A673 (cell line): ENCODE measurements around the gene XDH. TPM values are rescaled to one million over a fixed set of nuclear protein-coding genes. Genes with fewer than 3 reads are reported as not detected.

Experiments
- BruUV-seq: library from RNA; stranded (reverse); fragments of 400-500 nt; replicated peaks from 2 replicates; lab custom pipeline; 2021; lab: Mats Ljungman, UMichigan
- CTCF ChIA-PET: fragments of 300-600 bp; sonication (Branson Sonifier 250); formaldehyde crosslinking; loops from one replicate; lab custom pipeline; 2022; ENCODE audit warnings: antibody characterized with exemption; lab: Charles Lee
- POLR2A ChIA-PET: fragments of 300-600 bp; sonication (Branson Sonifier 250); formaldehyde crosslinking; loops from one replicate; lab custom pipeline; 2022; ENCODE audit warnings: antibody characterized with exemption; ENCODE audit not compliant: low non-redundant PET; lab: Charles Lee
- DNase-seq: peaks from one replicate; pipeline ENCODE4 v3.0.0-alpha.2; 2015; ENCODE audit warnings: low spot score
- H3K27ac ChIP-seq: fragments of 200-600 bp; sonication (generic); 2 replicates; pipeline ENCODE4 v1.5.1; 2016; ENCODE audit warnings: mixed run types, low read depth, mild to moderate bottlenecking, mixed read lengths, antibody characterized with exemption, low read length; ENCODE audit not compliant: poor library complexity, severe bottlenecking
- H3K27me3 ChIP-seq: fragments of 200-600 bp; sonication (generic); replicated peaks from 2 replicates; pipeline ENCODE4 v1.6.1; 2017; ENCODE audit warnings: mixed run types, low read depth, mild to moderate bottlenecking, mixed read lengths, antibody characterized with exemption, low read length; ENCODE audit not compliant: insufficient read depth, poor library complexity
- H3K36me3 ChIP-seq: fragments of 200-600 bp; sonication (generic); 2 replicates; pipeline ENCODE4 v1.6.1; 2016; ENCODE audit warnings: mixed run types, mild to moderate bottlenecking, mixed read lengths, antibody characterized with exemption, low read length; ENCODE audit not compliant: insufficient read depth, poor library complexity, severe bottlenecking
- H3K4me1 ChIP-seq: fragments of 200-600 bp; sonication (generic); 2 replicates; pipeline ENCODE4 v1.6.1; 2017; ENCODE audit warnings: mixed run types, mild to moderate bottlenecking, mixed read lengths, antibody characterized with exemption, low read length; ENCODE audit not compliant: insufficient read depth, poor library complexity, severe bottlenecking
- H3K4me3 ChIP-seq: fragments of 200-600 bp; sonication (generic); 2 replicates; pipeline ENCODE4 v1.5.1; 2016; ENCODE audit warnings: low read depth, mixed run types, mild to moderate bottlenecking, mixed read lengths, low read length; ENCODE audit not compliant: poor library complexity, severe bottlenecking
- H3K9me3 ChIP-seq: fragments of 200-600 bp; sonication (generic); 2 replicates; pipeline ENCODE4 v1.6.1; 2016; ENCODE audit warnings: mixed run types, low read depth, mild to moderate bottlenecking, mixed read lengths, antibody characterized with exemption, low read length; ENCODE audit not compliant: poor library complexity, severe bottlenecking
- EZH2 ChIP-seq: fragments of 200-600 bp; sonication (generic); IDR thresholded peaks from 2 replicates; pipeline ENCODE4 v1.6.1; 2017; ENCODE audit warnings: borderline replicate concordance, low read depth, mild to moderate bottlenecking, mixed read lengths, antibody characterized with exemption, low read length; ENCODE audit not compliant: poor library complexity, severe bottlenecking
- intact Hi-C: fragments of 100-400 bp; cut with micrococcal nuclease; formaldehyde crosslinking; loops from one replicate; pipeline ENCODE4 v1.10.0; 2022; ENCODE audit not compliant: unreplicated experiment
- total RNA-seq: library from RNA; stranded (reverse); gene quantifications from 2 replicates; pipeline ENCODE4 v1.2.3, GENCODE V29; 2021
- TF ChIP-seq, protein P1 (sequence below): fragments of 300-800, 200-600 bp; sonication (generic); conservative IDR thresholded peaks from 2 replicates; pipeline ENCODE4 v1.5.1; 2017; ENCODE audit warnings: low read depth, mild to moderate bottlenecking, antibody characterized with exemption, low read length, moderate library complexity, mixed read lengths

Gene XDH
- total RNA-seq, 1 experiment from 2014 or later, result 0.19 TPM

DNA sequence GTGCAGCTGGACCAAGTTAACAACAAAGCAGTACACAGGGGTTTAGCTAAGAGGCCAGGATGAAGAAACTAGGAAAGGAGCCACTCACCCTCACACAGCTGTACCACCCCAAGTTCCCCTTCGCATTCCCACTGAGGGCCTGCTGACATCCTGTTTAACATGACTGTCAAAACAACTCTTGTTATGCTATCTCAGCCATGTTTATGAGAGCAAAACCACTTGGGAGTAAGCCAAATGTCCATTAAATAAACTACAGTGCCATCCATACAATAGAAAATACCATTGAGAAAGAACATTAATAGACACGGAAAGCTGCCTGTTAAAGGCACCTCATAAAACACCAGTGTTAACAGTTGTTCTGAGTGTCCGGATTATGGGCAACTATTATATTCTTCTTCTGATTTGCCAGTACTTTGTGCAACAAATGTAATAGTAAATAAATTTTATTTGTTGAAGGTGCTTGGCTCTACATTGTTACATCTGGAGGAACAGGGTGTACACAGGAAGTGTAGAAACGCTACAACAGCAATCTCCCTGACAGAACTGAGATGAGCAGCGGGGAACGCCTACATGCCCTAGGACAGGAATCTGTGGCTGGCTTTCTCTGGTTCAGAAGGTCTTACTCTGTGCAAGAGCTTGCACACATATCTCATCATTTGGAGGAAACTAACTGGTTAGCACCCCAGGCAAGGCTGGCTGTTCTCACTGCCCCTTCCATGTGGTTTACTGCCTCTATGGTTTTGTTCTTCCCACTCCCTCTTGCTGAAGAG, 95.0 kb downstream of the XDH start:
- POLR2A ChIA-PET, result interaction anchor here (0.5 kb wide), 1 partner anchor 242 kb away, joined by 3 read pairs; no protein-coding TSS in a partner anchor
- no TSS peak for BruUV-seq
- no peaks in the 10 kb centered on the region for H3K36me3 ChIP-seq
- no peaks in the 10 kb centered on the region for H3K27me3 ChIP-seq
- no peaks in the 10 kb centered on the region for H3K9me3 ChIP-seq
- intact Hi-C loops, result no loop called here
- no peak for TF ChIP-seq EZH2
- TF ChIP-seq, protein P1, sequence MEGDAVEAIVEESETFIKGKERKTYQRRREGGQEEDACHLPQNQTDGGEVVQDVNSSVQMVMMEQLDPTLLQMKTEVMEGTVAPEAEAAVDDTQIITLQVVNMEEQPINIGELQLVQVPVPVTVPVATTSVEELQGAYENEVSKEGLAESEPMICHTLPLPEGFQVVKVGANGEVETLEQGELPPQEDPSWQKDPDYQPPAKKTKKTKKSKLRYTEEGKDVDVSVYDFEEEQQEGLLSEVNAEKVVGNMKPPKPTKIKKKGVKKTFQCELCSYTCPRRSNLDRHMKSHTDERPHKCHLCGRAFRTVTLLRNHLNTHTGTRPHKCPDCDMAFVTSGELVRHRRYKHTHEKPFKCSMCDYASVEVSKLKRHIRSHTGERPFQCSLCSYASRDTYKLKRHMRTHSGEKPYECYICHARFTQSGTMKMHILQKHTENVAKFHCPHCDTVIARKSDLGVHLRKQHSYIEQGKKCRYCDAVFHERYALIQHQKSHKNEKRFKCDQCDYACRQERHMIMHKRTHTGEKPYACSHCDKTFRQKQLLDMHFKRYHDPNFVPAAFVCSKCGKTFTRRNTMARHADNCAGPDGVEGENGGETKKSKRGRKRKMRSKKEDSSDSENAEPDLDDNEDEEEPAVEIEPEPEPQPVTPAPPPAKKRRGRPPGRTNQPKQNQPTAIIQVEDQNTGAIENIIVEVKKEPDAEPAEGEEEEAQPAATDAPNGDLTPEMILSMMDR, result no peak
- H3K4me3 ChIP-seq, result no peak overlapping the region
- peak; percentile 53 for DNase-seq
- CTCF ChIA-PET, result no interaction called here
- peaks cover 19% of the 10 kb centered on the region for H3K4me1 ChIP-seq
- no peak overlapping the region for H3K27ac ChIP-seq

DNA sequence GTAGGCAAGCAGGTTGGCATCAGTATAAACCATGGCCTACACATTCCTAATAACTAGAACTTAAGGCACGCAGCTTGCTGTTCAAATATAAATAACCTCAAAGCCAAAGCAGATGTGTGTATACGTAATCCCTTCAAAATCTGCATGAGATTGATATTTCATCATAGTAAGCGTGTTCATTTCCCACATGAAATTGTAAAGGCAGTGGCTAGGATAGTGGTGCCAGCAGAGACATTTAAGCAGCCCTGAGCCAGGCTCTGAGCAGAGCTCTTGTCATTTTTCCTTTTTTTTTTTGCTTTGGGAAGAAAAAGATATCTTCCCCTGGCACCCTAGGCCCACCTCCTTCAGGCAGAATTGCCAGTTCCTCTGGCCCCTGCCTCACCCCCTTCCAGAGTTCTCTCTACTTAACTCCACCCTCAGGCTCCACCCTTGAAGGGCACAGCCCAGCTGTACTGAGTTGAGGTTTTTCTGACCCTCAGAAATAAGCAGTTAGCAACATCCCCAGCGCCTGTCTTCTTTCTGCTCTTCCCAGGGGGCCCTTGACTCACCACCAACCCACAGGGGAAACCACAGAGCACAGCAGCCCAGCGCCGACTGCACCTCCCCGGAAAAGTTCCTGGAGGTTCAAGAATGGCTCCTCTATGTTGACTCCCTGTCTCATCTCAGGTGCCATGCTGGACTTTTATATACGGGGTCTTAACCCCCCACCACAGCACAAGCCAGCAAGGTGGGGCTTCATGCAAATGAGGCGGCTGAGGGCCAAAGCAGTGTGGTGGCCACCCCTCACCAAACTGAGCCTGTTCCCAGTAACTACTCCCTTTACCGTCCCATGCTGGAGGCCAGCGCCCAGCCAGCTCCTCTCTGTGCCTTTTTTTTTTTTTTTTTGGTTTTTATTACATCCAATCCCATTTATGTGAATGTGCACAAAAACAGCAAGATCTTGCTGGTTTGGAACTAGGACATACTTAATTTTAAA, 95.9 kb downstream of the XDH start:
- Histone ChIP-seq H3K27me3 (no peaks in the 10 kb centered on the region), H3K27ac (peak overlapping the region; percentile 55), H3K36me3 (no peaks in the 10 kb centered on the region), H3K4me1 (peaks cover 19% of the 10 kb centered on the region), H3K4me3 (no peak overlapping the region), H3K9me3 (no peaks in the 10 kb centered on the region)
- CTCF ChIA-PET, result interaction anchor here (0.6 kb wide), 1 partner anchor 12 kb away, joined by 7 read pairs; no protein-coding TSS in a partner anchor
- no peak for TF ChIP-seq EZH2
- TF ChIP-seq, protein P1, result no peak
- intact Hi-C loops, result no loop called here
- BruUV-seq, result no TSS peak
- POLR2A ChIA-PET, result interaction anchor here (0.5 to 0.6 kb wide), 3 partner anchors 242 to 613 kb away, joined by 3 to 6 read pairs (median 3); no protein-coding TSS in a partner anchor
- DNase-seq, result peak; percentile 78

DNA sequence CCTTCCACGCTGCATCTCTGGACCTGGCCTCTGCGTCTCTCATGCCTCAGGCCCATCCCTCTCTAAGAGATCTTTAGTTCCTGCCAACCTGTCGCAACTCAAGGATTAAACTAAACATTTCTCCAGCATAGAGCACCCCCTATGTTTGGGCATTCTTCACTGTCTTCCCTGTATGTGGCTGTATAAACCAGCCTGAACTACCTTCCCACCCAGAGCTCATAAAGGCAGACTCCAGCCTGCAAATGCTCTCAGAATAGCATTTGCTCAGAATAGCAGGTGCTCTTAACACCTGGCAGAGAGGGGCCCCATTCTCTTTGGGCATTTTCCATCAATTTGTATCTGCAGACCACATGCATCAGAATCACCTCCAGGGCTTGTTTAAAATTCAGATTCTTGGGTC, 97.1 kb downstream of the XDH start:
- H3K9me3 ChIP-seq, result no peaks in the 10 kb centered on the region
- H3K4me3 ChIP-seq, result no peak overlapping the region
- no peak for DNase-seq
- no TSS peak for BruUV-seq
- ChIA-PET POLR2A (no interaction called here), CTCF (no interaction called here)
- peaks cover 19% of the 10 kb centered on the region for H3K4me1 ChIP-seq
- H3K27me3 ChIP-seq, result no peaks in the 10 kb centered on the region
- no peak overlapping the region for H3K27ac ChIP-seq
- TF ChIP-seq, protein P1, result 0 out of 2 replicates have a peak, but pooled peaks have one; percentile 18
- TF ChIP-seq EZH2, result no peak
- intact Hi-C loops, result no loop called here
- no peaks in the 10 kb centered on the region for H3K36me3 ChIP-seq
